DND-41 (cell line): ENCODE results near the gene LRTM2.

ENCODE experiments used
- ATAC-seq: fragments of 200-7000 bp; cut with Tn5 transposase; 3 replicates; pipeline ENCODE4 v1.9.1; 2021; ENCODE audit warnings: low read depth; ENCODE audit not compliant: insufficient read depth
- DNase-seq: peaks from one replicate; pipeline ENCODE4 v3.0.0-alpha.2; 2020
- H2AFZ ChIP-seq: 2 replicates; pipeline ENCODE4 v1.6.0; 2012; ENCODE audit warnings: low read depth, low read length
- H3K27ac ChIP-seq: 2 replicates; pipeline ENCODE4 v1.5.1; 2012; ENCODE audit warnings: low read length, inconsistent platforms
- H3K27me3 ChIP-seq: fragments of 200-600 bp; sonication (generic); 2 replicates; pipeline ENCODE4 v1.6.0; 2012; ENCODE audit warnings: low read length, mild to moderate bottlenecking, inconsistent platforms; ENCODE audit not compliant: insufficient read depth, poor library complexity
- H3K36me3 ChIP-seq: 2 replicates; pipeline ENCODE4 v1.5.1; 2012; ENCODE audit warnings: low read length, inconsistent platforms; ENCODE audit not compliant: insufficient read depth
- H3K4me1 ChIP-seq: 2 replicates; pipeline ENCODE4 v1.5.1; 2012; ENCODE audit warnings: mild to moderate bottlenecking, low read length; ENCODE audit not compliant: insufficient read depth
- H3K4me2 ChIP-seq: 2 replicates; pipeline ENCODE4 v1.6.0; 2012; ENCODE audit warnings: mild to moderate bottlenecking, moderate library complexity, low read length, inconsistent platforms; ENCODE audit not compliant: insufficient read depth
- H3K4me3 ChIP-seq, 2 experiments: fragments of 200-600 bp in 1 of 2; shearing (Covaris generic) in 1 of 2; 2 replicates each; pipeline ENCODE4 v1.5.1; 2012 to 2016; ENCODE audit warnings: inconsistent platforms in 2 of 2, low read length in 2 of 2, mild to moderate bottlenecking in 2 of 2, low read depth in 1 of 2, moderate library complexity in 1 of 2
- H3K79me2 ChIP-seq: 2 replicates; pipeline ENCODE4 v1.6.0; 2012; ENCODE audit warnings: low read length, inconsistent platforms; ENCODE audit not compliant: insufficient read depth
- H3K9ac ChIP-seq: 2 replicates; pipeline ENCODE4 v1.6.0; 2012; ENCODE audit warnings: low read depth, mild to moderate bottlenecking, inconsistent platforms, low read length, moderate library complexity
- H3K9me3 ChIP-seq: 2 replicates; pipeline ENCODE4 v1.5.1; 2012; ENCODE audit warnings: low read length, moderate library complexity, mild to moderate bottlenecking, inconsistent platforms; ENCODE audit not compliant: insufficient read depth, severe bottlenecking
- H4K20me1 ChIP-seq: 2 replicates; pipeline ENCODE4 v1.6.0; 2012; ENCODE audit warnings: low read length; ENCODE audit not compliant: insufficient read depth
- CTCF ChIP-seq: IDR thresholded peaks from 2 replicates; pipeline ENCODE4 v1.5.1; 2012; ENCODE audit warnings: borderline replicate concordance, low read length, moderate library complexity, mild to moderate bottlenecking; ENCODE audit not compliant: poor library complexity, severe bottlenecking; ENCODE audit errors: extremely low read depth
- EZH2 ChIP-seq: IDR thresholded peaks from 3 replicates; pipeline ENCODE4 v1.6.1; 2012; ENCODE audit warnings: borderline replicate concordance, low read depth, mild to moderate bottlenecking, moderate library complexity, low read length, inconsistent platforms; ENCODE audit not compliant: severe bottlenecking

LRTM2 gene

DNA sequence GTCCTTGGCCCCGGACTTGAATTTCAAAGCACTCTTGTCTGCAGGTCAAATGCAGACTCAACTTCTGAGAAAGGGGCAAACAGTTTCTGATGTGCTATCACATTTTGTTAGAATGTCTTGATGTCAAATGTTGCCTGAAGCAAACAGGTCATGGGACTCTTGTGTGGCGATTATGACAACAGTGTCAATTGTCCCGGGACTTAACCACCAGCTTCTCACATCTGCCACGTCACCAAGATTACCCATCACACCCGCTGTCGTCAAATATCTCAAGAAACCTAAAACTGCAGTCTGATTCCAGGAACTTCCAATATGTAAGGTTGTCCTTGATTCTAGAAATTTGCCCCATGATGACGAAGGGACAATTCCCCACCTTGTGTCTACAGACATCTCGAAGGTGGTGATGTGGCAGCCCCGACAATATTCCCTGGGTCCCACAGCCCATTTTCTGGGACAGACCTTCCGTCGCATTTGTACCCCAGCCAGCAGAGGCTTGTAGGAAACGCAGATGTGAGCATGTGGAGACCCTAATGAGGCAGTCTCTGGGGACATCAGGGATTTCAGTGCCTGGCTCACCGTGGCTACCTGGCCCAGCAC lies 21.3 kb downstream of the LRTM2 start:
- H3K9me3 ChIP-seq: no peaks in the 10 kb centered on the region
- ATAC-seq: no peak
- no peaks in the 10 kb centered on the region; the same call in 1 of the 2 replicates for H4K20me1 ChIP-seq
- H3K27ac ChIP-seq: no peak overlapping the region
- H3K27me3 ChIP-seq: no peaks in the 10 kb centered on the region
- no peaks in the 10 kb centered on the region for H3K4me1 ChIP-seq
- TF ChIP-seq CTCF (no peak), EZH2 (no peak)
- no peak overlapping the region for H3K4me2 ChIP-seq
- DNase-seq: no peak
- no peak overlapping the region for H2AFZ ChIP-seq
- H3K9ac ChIP-seq: no peak overlapping the region
- H3K4me3 ChIP-seq: no peak overlapping the region
- H3K36me3 ChIP-seq: no peaks in the 10 kb centered on the region
- H3K79me2 ChIP-seq: no peaks in the 10 kb centered on the region

DNA sequence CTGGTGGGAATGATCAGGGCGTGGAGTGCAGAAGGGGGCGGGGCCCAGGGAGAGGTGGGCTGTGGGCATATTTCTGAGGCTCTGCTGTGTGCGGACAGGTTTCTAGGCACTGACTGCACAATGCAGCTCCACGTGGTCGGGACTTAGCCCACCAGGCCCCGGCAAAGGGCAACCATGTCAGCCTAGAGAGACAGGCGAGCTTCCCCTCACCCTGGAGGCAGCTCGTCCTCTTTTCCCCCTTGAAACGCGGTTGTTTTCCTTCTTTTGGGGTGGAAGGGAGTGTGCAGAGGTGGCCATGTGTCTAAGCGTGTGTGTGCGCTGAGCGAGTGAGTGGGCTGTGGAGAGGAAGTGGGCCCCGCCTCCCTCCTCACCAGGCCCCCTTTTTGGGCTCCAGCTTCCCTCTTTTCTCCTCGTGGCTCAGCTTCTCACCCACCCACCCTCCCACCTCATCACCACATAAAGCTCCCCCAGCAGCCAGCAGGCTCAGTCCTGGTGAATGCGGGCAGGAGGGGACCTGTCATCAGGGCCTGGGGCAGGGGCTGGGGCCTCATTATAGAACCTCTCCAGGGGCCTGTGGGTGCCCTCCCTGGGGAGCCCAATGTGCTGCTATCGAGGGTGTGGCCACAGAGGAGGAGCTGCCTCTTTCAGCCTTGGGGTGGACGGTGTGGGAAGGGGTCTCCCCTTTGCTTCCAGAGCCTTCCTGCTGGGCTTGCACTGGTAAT lies 22.0 kb downstream of the LRTM2 start:
- no peak overlapping the region for H2AFZ ChIP-seq
- no peak overlapping the region for H3K4me3 ChIP-seq
- H3K36me3 ChIP-seq: no peaks in the 10 kb centered on the region
- DNase-seq (no peak), ATAC-seq (no peak)
- H3K27ac ChIP-seq: no peak overlapping the region
- H4K20me1 ChIP-seq: no peaks in the 10 kb centered on the region
- TF ChIP-seq CTCF (no peak), EZH2 (no peak)
- H3K9ac ChIP-seq: no peak overlapping the region
- H3K79me2 ChIP-seq: no peaks in the 10 kb centered on the region
- H3K4me1 ChIP-seq: no peaks in the 10 kb centered on the region
- peaks cover 4% of the 10 kb centered on the region for H3K27me3 ChIP-seq
- H3K9me3 ChIP-seq: no peaks in the 10 kb centered on the region
- H3K4me2 ChIP-seq: no peak overlapping the region

DNA sequence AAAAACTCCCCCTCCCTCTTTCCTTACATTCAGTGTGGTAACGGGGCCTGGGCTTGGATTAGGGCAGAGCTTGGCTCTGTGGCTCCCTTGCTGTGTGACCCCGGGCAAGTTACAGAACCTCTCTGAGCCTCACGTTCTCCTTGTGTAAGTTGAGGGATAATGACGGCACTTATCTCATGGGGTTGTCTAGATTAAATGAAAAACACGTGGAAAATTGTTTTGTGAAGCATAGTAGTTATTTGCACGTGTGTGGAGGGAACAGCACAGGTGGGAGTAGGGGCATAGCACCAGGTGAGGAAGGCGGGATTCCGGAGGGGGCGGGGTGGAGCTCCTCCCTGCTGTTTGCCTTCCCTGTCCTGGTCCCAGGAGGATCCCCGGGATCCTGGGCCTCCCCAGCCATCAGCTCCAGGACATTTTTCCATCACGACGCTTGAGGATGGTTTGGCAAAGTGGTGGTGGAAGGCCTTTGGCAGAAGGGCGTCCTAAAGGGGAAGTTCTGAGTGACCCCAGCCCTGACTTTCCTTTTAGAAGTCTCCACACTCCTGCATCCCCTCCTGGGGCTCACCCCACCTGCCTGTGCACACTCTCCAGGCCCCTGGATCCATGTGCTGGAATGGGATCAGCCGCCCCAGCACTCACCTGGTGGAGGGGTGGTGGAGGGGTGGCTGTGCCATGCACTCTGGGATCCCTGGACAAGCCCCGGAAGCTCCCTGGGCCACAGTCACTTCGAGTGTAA lies 22.7 kb downstream of the LRTM2 start:
- ATAC-seq (no peak), DNase-seq (no peak)
- no peak for TF ChIP-seq EZH2
- no peak for TF ChIP-seq CTCF
- peaks cover 7% of the 10 kb centered on the region for H3K27me3 ChIP-seq
- H4K20me1 ChIP-seq: no peaks in the 10 kb centered on the region
- H3K4me1 ChIP-seq: no peaks in the 10 kb centered on the region
- no peak overlapping the region for H3K9ac ChIP-seq
- H3K36me3 ChIP-seq: no peaks in the 10 kb centered on the region
- H3K4me2 ChIP-seq: no peak overlapping the region
- H3K9me3 ChIP-seq: no peaks in the 10 kb centered on the region
- H3K27ac ChIP-seq: no peak overlapping the region
- no peak overlapping the region for H2AFZ ChIP-seq
- no peaks in the 10 kb centered on the region for H3K79me2 ChIP-seq
- H3K4me3 ChIP-seq: no peak overlapping the region
